Measurements from ENCODE around the gene PDF. TPM values are rescaled to one million over a fixed set of nuclear protein-coding genes. Genes with fewer than 3 reads are reported as not detected.
"Not testable (repeated sequence)": the region's sequence is repeated elsewhere in the genome, so short reads cannot be mapped to it uniquely, and the experiment has no call there.

Gene PDF
- total RNA-seq, 1 donor from 2014 or later: 12.1 TPM

DNA sequence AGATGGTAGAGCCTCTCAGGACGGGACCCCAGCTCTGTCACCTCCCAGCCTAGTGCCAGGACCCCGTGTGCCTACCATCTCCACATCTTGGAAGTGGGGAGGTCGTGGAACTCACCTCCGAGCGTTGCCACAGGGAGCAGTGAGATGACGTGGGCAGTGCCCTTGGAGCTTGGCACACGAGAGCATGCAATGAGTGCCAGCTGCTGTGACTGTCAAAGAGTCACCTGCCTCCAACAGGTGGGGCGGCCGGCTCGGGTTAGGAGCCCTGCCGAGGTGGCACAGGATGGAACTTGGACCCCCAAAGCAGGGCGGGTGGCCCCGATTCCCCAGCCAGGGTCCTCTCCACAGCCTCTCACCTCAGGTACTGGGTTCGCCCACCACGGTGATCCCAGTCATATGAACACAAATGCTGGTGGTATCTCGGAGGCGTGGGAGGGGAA lies 13.8 kb downstream of the PDF start:
- DNase-seq (ENCODE audit: low read depth in 2 of 2): no peak

GRCh38 chr16:69315486-69316311 lies 14.7 kb downstream of the PDF start:
- DNase-seq (ENCODE audit: low read depth in 2 of 2): no peak

DNA sequence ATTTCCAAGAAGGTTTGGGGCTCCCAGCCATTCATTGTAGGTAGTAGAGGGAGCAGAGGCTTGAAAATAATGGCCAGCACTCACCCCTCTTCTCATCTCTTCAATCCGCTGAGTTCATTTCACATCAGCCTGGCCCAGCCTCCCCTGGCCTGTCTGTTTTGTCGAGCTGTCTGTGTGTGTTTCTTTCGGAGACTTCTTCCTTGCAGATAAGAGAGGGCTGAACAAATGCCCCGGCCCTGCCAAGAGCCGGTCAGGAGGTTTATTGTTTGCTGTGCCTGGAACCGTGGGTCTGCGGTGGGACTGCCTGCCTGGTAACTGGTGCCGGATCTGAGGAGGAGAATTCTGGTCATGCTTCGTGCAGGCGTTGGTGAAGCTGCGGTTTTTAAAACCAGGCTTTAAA lies 15.9 kb downstream of the PDF start:
- no peak for DNase-seq (ENCODE audit: low read depth in 2 of 2)

DNA sequence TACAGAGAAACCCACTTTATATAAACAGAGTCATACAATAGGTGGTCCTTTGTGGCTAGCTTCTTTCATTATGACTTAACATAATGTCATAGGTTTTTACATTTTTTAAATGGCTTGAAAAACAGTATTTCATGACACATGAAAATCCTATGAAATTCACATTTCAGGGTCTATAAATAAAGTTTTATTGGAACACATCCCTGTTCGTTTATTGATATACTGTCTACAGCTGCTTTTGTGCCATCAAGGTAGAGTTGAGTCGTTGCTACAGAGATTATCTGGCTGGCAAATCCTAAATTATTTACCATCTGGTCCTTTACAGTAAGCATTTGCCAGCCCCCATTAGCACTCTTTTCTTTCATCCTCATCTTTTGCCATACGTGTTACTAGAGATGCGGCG lies 16.9 kb downstream of the PDF start:
- DNase-seq (ENCODE audit: low read depth in 2 of 2): no peak

DNA sequence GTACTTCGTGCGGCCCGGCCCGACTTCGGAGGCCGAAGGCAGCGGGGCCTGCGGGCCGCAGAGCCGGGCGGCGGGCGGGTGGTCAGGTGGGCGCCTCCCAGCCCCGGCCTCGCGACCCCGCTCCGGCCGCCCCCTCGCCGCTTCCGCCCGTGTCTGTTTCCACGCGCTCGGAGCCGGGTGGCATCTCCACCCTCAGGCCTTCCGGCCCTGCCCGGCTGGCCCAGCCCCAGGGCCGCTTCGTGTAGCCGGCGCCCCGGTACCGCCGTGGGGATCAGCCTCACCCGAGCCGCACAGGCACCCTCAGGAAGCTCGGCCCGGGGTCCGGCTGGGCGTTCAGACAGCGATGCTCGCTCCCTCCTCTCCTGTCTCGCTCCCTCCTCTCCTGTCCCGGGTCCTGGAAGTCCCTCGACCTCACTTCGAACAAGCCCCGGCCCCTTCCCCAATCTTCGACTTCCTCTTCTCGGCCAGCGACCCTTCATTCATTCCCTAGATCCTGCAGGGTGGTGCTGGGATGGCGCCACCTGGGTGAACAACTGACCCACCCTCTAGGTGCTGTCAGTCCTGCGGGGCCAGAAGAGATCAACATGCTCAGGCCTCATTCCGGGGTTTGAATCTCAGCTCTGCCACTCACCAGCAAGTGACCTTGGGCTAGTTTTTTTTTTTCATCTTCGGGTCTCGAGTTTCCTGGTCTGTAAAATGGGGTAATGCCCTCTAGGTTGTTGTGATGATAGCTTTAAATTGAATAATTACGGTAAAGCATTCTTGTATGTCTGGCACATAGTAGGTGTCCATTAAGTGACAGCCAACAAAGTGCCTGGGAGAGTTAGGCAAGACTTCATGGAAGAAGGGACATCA lies 18.6 kb downstream of the PDF start:
- peak; percentile 25 to 35 for DNase-seq (ENCODE audit: low read depth in 2 of 2)

DNA sequence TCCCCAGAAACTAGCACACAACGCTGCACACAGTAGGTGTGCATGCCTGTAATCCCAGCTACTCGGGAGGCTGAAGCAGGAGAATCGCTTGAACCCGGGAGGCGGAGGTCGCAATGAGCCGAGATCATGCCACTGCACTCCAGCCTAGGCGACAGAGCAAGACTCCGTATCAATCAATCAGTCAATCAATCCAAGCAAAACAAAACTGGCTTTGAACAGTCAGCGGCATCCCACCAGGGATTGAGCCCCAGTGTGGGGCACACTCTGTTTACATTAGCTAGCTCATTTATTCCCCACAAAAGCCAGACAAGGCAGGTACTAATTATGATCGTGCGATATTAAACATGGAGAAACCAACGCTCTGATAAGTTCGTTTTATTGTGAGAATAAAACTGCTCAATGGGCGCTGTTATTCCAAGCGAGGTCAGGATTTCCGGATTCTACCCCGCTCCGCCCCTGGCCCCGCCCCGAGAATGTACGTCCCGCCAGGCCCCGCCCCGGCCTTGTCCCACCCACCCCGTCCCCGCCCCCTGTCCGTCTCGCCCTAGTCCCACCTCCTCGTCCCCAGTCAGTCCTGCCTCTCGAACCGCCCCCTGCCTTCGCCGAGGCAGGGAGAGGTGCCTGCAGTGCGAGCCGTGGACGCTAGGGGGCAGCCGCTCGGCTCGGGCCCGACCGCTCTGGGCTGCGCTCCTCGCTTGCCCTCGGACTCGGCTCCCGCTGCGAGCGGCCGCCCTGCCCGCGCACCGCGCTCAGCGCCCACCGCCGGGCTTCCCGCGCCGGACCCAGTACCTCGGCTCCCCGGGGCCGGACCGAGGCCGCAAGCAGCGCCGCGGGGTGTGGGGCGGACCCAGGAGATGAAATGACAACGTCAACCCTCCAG lies 19.5 kb downstream of the PDF start, which contains the start of gene VPS4A:
VPS4A (plus strand) TSS at position 698 of the 880 bp plus-strand sequence; CDS start at position 860, 162 bp downstream.
- peak; percentile 97 to 98 for DNase-seq (ENCODE audit: low read depth in 2 of 2)

DNA sequence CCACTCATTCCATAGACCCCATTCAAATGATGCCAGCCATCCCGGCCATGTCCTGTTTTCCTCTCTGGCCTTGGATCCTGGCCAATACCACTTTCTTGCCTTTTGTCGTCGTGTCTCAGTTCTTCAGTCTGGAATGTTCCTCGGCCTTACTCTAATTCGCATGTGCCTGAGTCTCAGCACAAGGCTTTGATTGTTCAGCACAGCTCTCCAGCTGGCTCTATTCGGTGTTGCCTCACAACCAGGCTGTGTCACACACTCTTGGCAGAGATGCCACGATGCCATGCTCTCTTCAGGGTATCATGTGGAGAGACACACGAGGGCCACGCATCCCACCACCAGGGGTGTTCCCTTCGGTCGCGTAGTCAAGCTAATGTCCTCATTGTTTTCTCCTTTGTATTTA lies 21.1 kb downstream of the PDF start:
- DNase-seq (ENCODE audit: low read depth in 2 of 2): no peak

DNA sequence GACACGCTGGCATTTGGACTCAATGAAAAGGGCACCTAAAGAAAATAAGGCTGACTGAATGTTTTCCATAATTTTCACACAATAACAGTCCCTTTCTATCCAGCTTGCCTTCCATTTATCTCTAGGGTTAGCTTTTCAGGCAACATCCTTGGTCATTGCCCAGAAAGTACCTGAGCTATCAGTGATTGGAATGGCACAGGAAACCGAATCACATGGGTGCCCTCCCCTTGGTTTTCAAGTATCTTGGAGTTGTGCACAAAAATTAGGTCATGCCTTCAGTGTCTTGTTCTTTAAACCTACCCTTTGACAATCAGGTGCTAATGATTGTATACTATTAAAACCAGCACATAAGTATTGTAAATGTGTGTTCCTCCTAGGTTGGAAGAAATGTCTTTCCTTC lies 22.5 kb downstream of the PDF start:
- no peak for DNase-seq (ENCODE audit: low read depth in 2 of 2)

- no peak for DNase-seq (ENCODE audit: low read depth in 2 of 2)
These were observed 23.3 kb downstream of the PDF start for GRCh38 chr16:69307091-69307490.

- no peak for DNase-seq (ENCODE audit: low read depth in 2 of 2)
These were observed 24.4 kb downstream of the PDF start for GRCh38 chr16:69306031-69306430.

GRCh38 chr16:69302301-69302700 lies 28.1 kb downstream of the PDF start:
- no peak for DNase-seq (ENCODE audit: low read depth in 2 of 2)

DNA sequence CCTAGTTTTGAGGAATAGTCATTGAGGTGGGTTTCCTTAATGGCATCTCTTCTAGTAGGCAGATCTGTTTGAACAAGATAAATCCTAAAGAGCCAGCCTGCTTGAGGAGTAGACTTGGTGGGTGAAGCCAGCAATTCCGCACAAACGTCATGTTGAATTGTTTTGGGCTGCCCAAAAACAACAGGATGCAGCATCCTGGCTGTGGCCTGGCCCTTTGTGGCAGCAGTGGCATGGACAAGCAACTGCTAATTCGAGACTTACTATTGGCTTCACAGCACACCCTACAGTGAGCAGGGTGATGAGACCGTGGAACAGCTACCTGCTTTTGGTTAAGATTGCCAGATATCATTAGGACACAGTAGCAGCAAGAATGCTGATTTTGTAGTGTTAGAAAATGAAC lies 28.5 kb downstream of the PDF start:
- peak in 1 of 2 donors; percentile 41 for DNase-seq (ENCODE audit: low read depth in 2 of 2)

DNA sequence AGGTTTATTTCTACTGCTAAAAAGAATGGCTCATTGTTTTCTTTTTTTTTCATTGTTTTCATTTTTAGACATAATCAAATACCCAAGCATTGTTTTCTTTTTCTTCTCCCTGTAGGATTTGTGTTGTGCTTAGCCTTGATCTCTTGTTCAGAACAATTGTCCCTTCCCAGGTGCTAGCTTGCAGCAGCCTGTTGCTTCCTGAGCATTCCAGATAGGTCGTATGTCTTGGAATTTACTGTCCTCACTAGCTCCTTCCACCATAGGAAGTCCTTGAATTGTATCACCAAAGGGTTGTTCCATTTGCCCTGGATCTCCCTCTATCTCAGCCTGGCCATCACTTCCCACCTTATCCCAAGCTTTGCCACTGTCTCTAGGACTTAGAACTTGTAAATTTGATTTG lies 29.2 kb downstream of the PDF start:
- DNase-seq (ENCODE audit: low read depth in 2 of 2): peak in 1 of 2 donors; percentile 24

GRCh38 chr16:69298261-69298660 lies 32.1 kb downstream of the PDF start:
- DNase-seq (ENCODE audit: low read depth in 2 of 2): no peak

DNA sequence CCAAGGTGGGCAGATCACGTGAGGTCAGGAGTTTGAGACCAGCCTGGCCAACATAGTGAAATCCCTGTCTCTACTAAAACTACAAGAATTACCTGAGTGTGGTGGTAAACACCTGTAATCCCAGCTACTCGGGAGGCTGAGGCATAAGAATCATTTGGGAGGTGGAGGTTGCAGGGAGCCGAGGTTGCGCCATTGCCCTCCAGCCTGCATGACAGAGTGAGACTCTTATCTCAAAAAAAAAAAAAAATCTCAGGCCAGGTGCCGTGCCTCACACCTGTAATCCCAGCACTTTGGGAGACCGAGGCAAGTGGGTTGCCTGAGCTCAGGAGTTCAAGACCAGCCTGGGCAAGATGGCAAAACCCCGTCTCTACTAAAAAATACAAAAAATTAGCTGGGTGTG lies 33.6 kb downstream of the PDF start:
- not testable (repeated sequence) for DNase-seq (ENCODE audit: low read depth in 2 of 2)

- no peak for DNase-seq (ENCODE audit: low read depth in 2 of 2)
These were observed 36.3 kb downstream of the PDF start for GRCh38 chr16:69294051-69294450.

DNA sequence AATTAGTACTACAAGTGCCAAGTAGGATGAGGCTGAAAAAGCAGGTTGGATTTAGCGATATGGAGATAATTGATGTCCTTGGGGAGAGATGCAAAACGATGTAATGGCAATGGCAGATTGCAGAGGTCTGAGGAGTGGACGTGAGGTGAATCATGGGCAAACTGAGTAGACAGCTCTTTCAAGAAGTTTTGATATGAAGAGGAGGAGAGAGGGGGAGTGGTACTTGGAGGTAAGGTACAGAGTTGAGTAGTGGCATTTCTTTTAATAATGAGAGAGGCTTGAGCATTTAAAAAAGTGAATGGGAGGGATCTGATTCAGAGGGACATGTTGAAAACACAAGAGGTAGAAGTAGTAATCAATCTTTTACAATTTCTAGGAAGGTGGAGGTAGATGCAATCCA lies 37.0 kb downstream of the PDF start:
- no peak for DNase-seq (ENCODE audit: low read depth in 2 of 2)

- not testable (repeated sequence) for DNase-seq (ENCODE audit: low read depth in 2 of 2)
These were observed 38.7 kb downstream of the PDF start for GRCh38 chr16:69291657-69292056.

- DNase-seq (ENCODE audit: low read depth in 2 of 2): peak; percentile 73 to 85
These were observed 43.3 kb downstream of the PDF start for GRCh38 chr16:69286941-69287713.

GRCh38 chr16:69285240-69285639 lies 45.1 kb downstream of the PDF start:
- DNase-seq (ENCODE audit: low read depth in 2 of 2): no peak

DNA sequence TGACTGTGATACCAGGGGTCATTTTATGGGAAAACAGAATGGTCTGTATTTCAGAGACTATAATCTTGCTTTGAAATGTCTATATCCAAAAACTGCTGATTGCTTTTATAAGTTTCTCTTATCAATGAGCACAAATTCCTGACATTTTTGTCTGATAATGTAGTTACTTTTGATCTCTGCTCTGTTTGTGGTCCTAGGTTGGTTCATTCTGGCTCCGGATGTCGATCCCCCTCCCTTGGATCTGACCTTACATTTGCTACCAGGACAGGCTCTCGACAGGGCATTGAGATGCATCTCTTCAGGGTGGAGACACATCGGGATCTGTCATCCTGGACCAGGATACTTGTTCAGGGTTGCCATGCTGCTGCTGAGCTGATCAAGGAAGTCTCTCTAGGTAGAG lies 46.5 kb downstream of the PDF start:
- DNase-seq (ENCODE audit: low read depth in 2 of 2): no peak

Measured in lung microvascular endothelial cell (primary cell).